Amniotic epithelial cell (primary cell): ENCODE results near the gene GRPEL1.
A peak's percentile ranks its signal among the peaks of the same experiment; 100 is the strongest.
"Not testable (repeated sequence)": the region's sequence is repeated elsewhere in the genome, so short reads cannot be mapped to it uniquely, and the experiment has no call there.

Experiments
- DNase-seq: peaks from one replicate; pipeline ENCODE4 v3.0.0-alpha.2; 2010; ENCODE audit warnings: low read depth

The GRPEL1 gene

GRCh38 chr4:7067452-7068278 is at the start of gene GRPEL1:
Gene GRPEL1, minus strand, starts transcription at chr4:7068064. Its CDS starts 32 bp downstream, at chr4:7068032.
- peak; percentile 99 for DNase-seq

GRCh38 chr4:7116705-7117104 is 48.8 kb upstream of the GRPEL1 start:
- no peak for DNase-seq

- DNase-seq, result no peak
Observed at GRCh38 chr4:7115557-7116340, 47.9 kb upstream of the GRPEL1 start.

GRCh38 chr4:7112656-7113055 is 44.8 kb upstream of the GRPEL1 start:
- no peak for DNase-seq

GRCh38 chr4:7111441-7111840 is 43.6 kb upstream of the GRPEL1 start:
- no peak for DNase-seq

GRCh38 chr4:7110546-7110945 is 42.7 kb upstream of the GRPEL1 start:
- DNase-seq, result no peak

- no peak for DNase-seq
Observed at GRCh38 chr4:7109169-7109568, 41.3 kb upstream of the GRPEL1 start.

- DNase-seq, result no peak
Observed at GRCh38 chr4:7108660-7109059, 40.8 kb upstream of the GRPEL1 start.

- DNase-seq, result no peak
Observed at GRCh38 chr4:7108046-7108625, 40.3 kb upstream of the GRPEL1 start.

- DNase-seq, result no peak
Observed at GRCh38 chr4:7107166-7107905, 39.5 kb upstream of the GRPEL1 start.

GRCh38 chr4:7105276-7105675 is 37.4 kb upstream of the GRPEL1 start:
- peak; percentile 16 for DNase-seq

- DNase-seq, result no peak
Observed at GRCh38 chr4:7104366-7105031, 36.6 kb upstream of the GRPEL1 start.

GRCh38 chr4:7103607-7104365 is 35.9 kb upstream of the GRPEL1 start:
- no peak for DNase-seq

GRCh38 chr4:7103031-7103606 is 35.3 kb upstream of the GRPEL1 start:
- DNase-seq, result peak; percentile 81

GRCh38 chr4:7102516-7102909 is 34.6 kb upstream of the GRPEL1 start:
- DNase-seq, result not testable (repeated sequence)

- peak; percentile 56 for DNase-seq
Observed at GRCh38 chr4:7101692-7102515, 34.0 kb upstream of the GRPEL1 start.

- DNase-seq, result no peak
Observed at GRCh38 chr4:7096236-7096635, 28.4 kb upstream of the GRPEL1 start.

GRCh38 chr4:7095611-7096155 is 27.8 kb upstream of the GRPEL1 start:
- DNase-seq, result no peak

- no peak for DNase-seq
Observed at GRCh38 chr4:7094916-7095315, 27.1 kb upstream of the GRPEL1 start.
